SK-N-SH (cell line): ENCODE measurements around the gene NTN1. TPM values are rescaled to one million over a fixed set of nuclear protein-coding genes. Genes with fewer than 3 reads are reported as not detected.

Experiments used
- CTCF ChIA-PET: fragments of 300-600, 350-600 bp; formaldehyde crosslinking; extraction: SDS; loops from one replicate; lab custom pipeline; 2021; lab: Yijun Ruan, JAX
- POLR2A ChIA-PET: fragments of 350-600 bp; sonication (Branson Sonifier 250); formaldehyde crosslinking; extraction: SDS; loops from one replicate; lab custom pipeline; 2020; ENCODE audit warnings: antibody characterized with exemption, inconsistent platforms; lab: Yijun Ruan, JAX
- DNase-seq: peaks from one replicate; pipeline ENCODE4 v3.0.0; 2012
- H2AFZ ChIP-seq: fragments of 200-600 bp; sonication (generic); 2 replicates; pipeline ENCODE4 v1.8.1; 2016; ENCODE audit warnings: antibody characterized with exemption, mild to moderate bottlenecking, low read depth
- H3F3A ChIP-seq: fragments of 200-600 bp; sonication (generic); replicated peaks from 2 replicates; pipeline ENCODE3; 2016; ENCODE audit warnings: antibody characterized with exemption, mild to moderate bottlenecking; ENCODE audit not compliant: insufficient read depth
- H3K27ac ChIP-seq, 2 experiments: fragments of 200-500 bp in 1 of 2; fragments of 200-600 bp in 1 of 2; sonication (Bioruptor generic) in 1 of 2; sonication (generic), shearing (Covaris generic) in 1 of 2; 2 replicates each; pipeline versions ENCODE4 v1.5.1 to v1.6.1; 2014 to 2016; ENCODE audit warnings: low read depth in 2 of 2, inconsistent platforms in 1 of 2, low read length in 1 of 2, mild to moderate bottlenecking in 1 of 2, mixed read lengths in 1 of 2
- H3K27me3 ChIP-seq: fragments of 200-600 bp; sonication (generic), shearing (Covaris generic); 2 replicates; pipeline ENCODE4 v1.6.1; 2016; ENCODE audit warnings: mixed run types; ENCODE audit not compliant: insufficient read depth
- H3K36me3 ChIP-seq, 2 experiments: fragments of 200-500 bp in 1 of 2; fragments of 200-600 bp in 1 of 2; sonication (Bioruptor generic) in 1 of 2; sonication (generic) in 1 of 2; replicated peaks in 1 of 2; 2 replicates each; pipeline versions ENCODE3 to v1.5.1; 2014 to 2016; ENCODE audit warnings: low read length in 1 of 2, mild to moderate bottlenecking in 1 of 2; ENCODE audit not compliant: insufficient read depth in 2 of 2, control insufficient read depth in 1 of 2
- H3K4me1 ChIP-seq, 2 experiments: fragments of 200-500 bp in 1 of 2; fragments of 200-600 bp in 1 of 2; sonication (Bioruptor generic) in 1 of 2; sonication (generic), shearing (Covaris generic) in 1 of 2; 2 replicates each; pipeline versions ENCODE4 v1.5.1 to v1.6.1; 2014 to 2016; ENCODE audit warnings: low read depth in 1 of 2, low read length in 1 of 2, mixed run types in 1 of 2; ENCODE audit not compliant: insufficient read depth in 2 of 2, control insufficient read depth in 1 of 2
- H3K4me2 ChIP-seq: fragments of 200-600 bp; sonication (generic), shearing (Covaris generic); 2 replicates; pipeline ENCODE4 v1.6.1; 2017; ENCODE audit warnings: mixed run types
- H3K4me3 ChIP-seq, 2 experiments: fragments of 200-500 bp in 1 of 2; fragments of 200-600 bp in 1 of 2; sonication (Bioruptor generic) in 1 of 2; sonication (generic), shearing (Covaris generic) in 1 of 2; 2 replicates each; pipeline versions ENCODE4 v1.5.1 to v1.8.1; 2014 to 2016; ENCODE audit warnings: low read depth in 2 of 2, inconsistent platforms in 1 of 2, low read length in 1 of 2, mild to moderate bottlenecking in 1 of 2, mixed read lengths in 1 of 2, moderate library complexity in 1 of 2
- H3K79me2 ChIP-seq: fragments of 200-600 bp; sonication (generic); 2 replicates; pipeline ENCODE4 v1.8.1; 2017; ENCODE audit warnings: mild to moderate bottlenecking; ENCODE audit not compliant: insufficient read depth
- H3K9ac ChIP-seq: fragments of 200-600 bp; sonication (generic); 2 replicates; pipeline ENCODE4 v1.6.1; 2017; ENCODE audit warnings: mixed run types
- H3K9me2 ChIP-seq: fragments of 200-600 bp; sonication (generic); 2 replicates; pipeline ENCODE4 v1.6.1; 2017; ENCODE audit warnings: mixed run types
- H3K9me3 ChIP-seq: fragments of 200-600 bp; sonication (generic); 2 replicates; pipeline ENCODE4 v1.6.1; 2017; ENCODE audit warnings: mixed run types, mild to moderate bottlenecking, moderate library complexity
- H4K20me1 ChIP-seq: fragments of 200-600 bp; sonication (generic); 2 replicates; pipeline ENCODE4 v1.6.1; 2017; ENCODE audit warnings: mild to moderate bottlenecking, mixed run types; ENCODE audit not compliant: insufficient read depth
- CHD2 ChIP-seq: fragments of 150-350 bp; IDR thresholded peaks from 2 replicates; pipeline ENCODE4 v1.6.1; 2018; ENCODE audit warnings: low read length; ENCODE audit not compliant: partially characterized antibody
- ELF1 ChIP-seq: IDR thresholded peaks from 2 replicates; pipeline ENCODE4 v1.4.0; 2012
- EP300 ChIP-seq, 2 experiments: IDR thresholded peaks; 2 replicates each; pipeline versions ENCODE4 v1.4.0 to v1.6.1; 2012; ENCODE audit warnings: borderline replicate concordance in 1 of 2, low read depth in 1 of 2, low read length in 1 of 2
- EZH2phosphoT487 ChIP-seq: fragments of 200-600 bp; sonication (generic); IDR thresholded peaks from 2 replicates; pipeline ENCODE4 v1.6.1; 2017; ENCODE audit warnings: low read depth, mixed run types, mild to moderate bottlenecking, antibody characterized with exemption, moderate library complexity, borderline replicate concordance
- FOSL2 ChIP-seq: IDR thresholded peaks from 2 replicates; pipeline ENCODE4 v1.4.0; 2012; ENCODE audit warnings: low read depth, mild to moderate bottlenecking, moderate library complexity, borderline replicate concordance
- FOXM1 ChIP-seq: IDR thresholded peaks from 2 replicates; pipeline ENCODE4 v1.4.0; 2012; ENCODE audit warnings: low read depth, mild to moderate bottlenecking
- GATA2 ChIP-seq: sonication (generic); formaldehyde crosslinking; IDR thresholded peaks from 2 replicates; pipeline ENCODE4 v1.5.0; 2020; ENCODE audit warnings: mild to moderate bottlenecking, missing genetic modification reagents
- JUND ChIP-seq: IDR thresholded peaks from 2 replicates; pipeline ENCODE4 v1.4.0; 2012
- MEF2A ChIP-seq: IDR thresholded peaks from 2 replicates; pipeline ENCODE4 v1.4.0; 2012; ENCODE audit warnings: low read depth, borderline replicate concordance
- MXI1 ChIP-seq: IDR thresholded peaks from 2 replicates; pipeline ENCODE4 v1.6.1; 2012; ENCODE audit warnings: mild to moderate bottlenecking, low read depth, low read length, improper control_type of control experiment
- NFIC ChIP-seq: IDR thresholded peaks from 2 replicates; pipeline ENCODE4 v1.4.0; 2012; ENCODE audit warnings: borderline replicate concordance
- RAD21 ChIP-seq: IDR thresholded peaks from 2 replicates; pipeline ENCODE4 v1.6.1; 2012; ENCODE audit warnings: mild to moderate bottlenecking, low read length
- RCOR1 ChIP-seq: fragments of 150-350 bp; IDR thresholded peaks from 2 replicates; pipeline ENCODE4 v1.6.1; 2017; ENCODE audit warnings: antibody characterized with exemption, low read length
- SIN3A ChIP-seq: IDR thresholded peaks from 2 replicates; pipeline ENCODE4 v1.6.1; 2012; ENCODE audit warnings: low read depth, mild to moderate bottlenecking, low read length, moderate library complexity, borderline replicate concordance
- TCF12 ChIP-seq: IDR thresholded peaks from 2 replicates; pipeline ENCODE4 v1.4.0; 2012
- TEAD4 ChIP-seq: IDR thresholded peaks from 2 replicates; pipeline ENCODE4 v1.4.0; 2012; ENCODE audit warnings: mild to moderate bottlenecking, borderline replicate concordance; ENCODE audit not compliant: insufficient read depth
- YY1 ChIP-seq: IDR thresholded peaks from 2 replicates; pipeline ENCODE4 v1.4.0; 2012; ENCODE audit warnings: low read depth, mild to moderate bottlenecking
- WGBS: methylation state at CpG from one replicate; pipeline ENCODE4 v1.1.6; 2017; ENCODE audit warnings: low lambda C conversion rate; 5-methylcytosine and 5-hydroxymethylcytosine counted together
- polyA plus RNA-seq, 3 experiments: library from polyadenylated mRNA; depleted of rRNA; stranded (reverse); fragments of >200 nt; gene quantifications; 2 replicates each; pipeline ENCODE4 v1.2.3, GENCODE V29; 2012
- TF ChIP-seq, protein P1 (sequence below): IDR thresholded peaks from 2 replicates; pipeline ENCODE4 v1.4.0; 2012; ENCODE audit warnings: low read depth
- TF ChIP-seq, protein P2 (sequence below): IDR thresholded peaks from 2 replicates; pipeline ENCODE4 v1.4.0; 2012; ENCODE audit warnings: low read depth, borderline replicate concordance
- TF ChIP-seq, protein P3 (sequence below): IDR thresholded peaks from 2 replicates; pipeline ENCODE4 v1.6.1; 2012; ENCODE audit warnings: mild to moderate bottlenecking, low read depth, low read length, moderate library complexity

Gene NTN1
- polyA plus RNA-seq, 1 of the 3 experiments (the other 2 are of a cell fraction), result 0.05 TPM

DNA sequence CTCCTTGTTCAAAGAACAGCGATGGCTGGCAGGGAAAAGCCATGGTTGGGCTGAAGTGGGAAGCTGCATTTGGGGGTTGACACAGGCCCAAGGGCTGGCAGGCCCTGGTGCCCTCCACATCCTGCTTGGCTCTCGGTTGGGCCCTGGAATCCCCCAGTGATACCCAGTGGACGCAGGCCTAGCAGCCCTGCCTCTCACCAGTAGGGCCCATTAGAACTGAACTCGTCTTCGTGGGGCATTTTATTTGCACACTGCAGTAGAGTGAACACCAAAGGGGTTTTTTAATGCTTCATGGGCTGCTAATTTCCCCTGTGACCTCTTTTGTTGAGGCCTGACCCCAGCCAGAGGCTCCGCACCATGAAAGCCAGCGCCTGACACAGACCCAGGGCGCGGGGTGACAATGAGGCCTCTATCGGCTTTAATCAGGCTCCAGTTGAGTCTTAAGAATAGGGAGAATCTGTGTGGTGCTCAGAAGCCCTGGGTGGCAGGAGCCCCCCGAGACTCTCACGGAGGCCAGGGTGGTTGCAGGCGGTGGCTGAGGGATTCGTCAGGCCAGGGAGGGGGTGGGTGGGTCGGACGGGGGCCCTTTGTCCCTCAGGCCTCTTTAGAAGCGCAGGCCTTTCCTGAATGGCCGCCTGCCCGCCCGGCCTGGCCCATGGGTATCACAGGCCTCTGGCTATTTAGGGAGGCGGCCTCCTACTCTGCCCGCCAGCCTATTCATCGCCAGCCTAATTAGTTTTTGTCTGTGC lies 199.3 kb downstream of the NTN1 start:
- no peak for DNase-seq
- H3K36me3 ChIP-seq, result no peaks in the 10 kb centered on the region
- H3K9me2 ChIP-seq, result no peaks in the 10 kb centered on the region
- no peak for TF ChIP-seq YY1
- no peak for TF ChIP-seq SIN3A
- no peak for TF ChIP-seq JUND
- TF ChIP-seq NFIC, result no peak
- no peak for TF ChIP-seq CHD2
- TF ChIP-seq TCF12, result no peak
- no peak for TF ChIP-seq ELF1
- no peak for TF ChIP-seq MEF2A
- ChIA-PET CTCF (no interaction called here), POLR2A (no interaction called here)
- H3K4me1 ChIP-seq, result peaks cover 0 to 14% of the 10 kb centered on the region in 2 experiments; a peak in 2 of 4 replicates
- 66% methylated on average over 15 of the region's 23 CpGs for WGBS
- peaks cover 8% of the 10 kb centered on the region; the same call in 1 of the 2 replicates for H3K9me3 ChIP-seq
- no peaks in the 10 kb centered on the region for H3K27me3 ChIP-seq
- no peaks in the 10 kb centered on the region for H4K20me1 ChIP-seq
- no peaks in the 10 kb centered on the region for H3F3A ChIP-seq
- H3K79me2 ChIP-seq, result no peaks in the 10 kb centered on the region
- H3K4me3 ChIP-seq, result no peak overlapping the region
- H3K9ac ChIP-seq, result no peak overlapping the region
- H3K27ac ChIP-seq, result no peak overlapping the region
- H3K4me2 ChIP-seq, result no peak overlapping the region
- no peak overlapping the region for H2AFZ ChIP-seq

DNA sequence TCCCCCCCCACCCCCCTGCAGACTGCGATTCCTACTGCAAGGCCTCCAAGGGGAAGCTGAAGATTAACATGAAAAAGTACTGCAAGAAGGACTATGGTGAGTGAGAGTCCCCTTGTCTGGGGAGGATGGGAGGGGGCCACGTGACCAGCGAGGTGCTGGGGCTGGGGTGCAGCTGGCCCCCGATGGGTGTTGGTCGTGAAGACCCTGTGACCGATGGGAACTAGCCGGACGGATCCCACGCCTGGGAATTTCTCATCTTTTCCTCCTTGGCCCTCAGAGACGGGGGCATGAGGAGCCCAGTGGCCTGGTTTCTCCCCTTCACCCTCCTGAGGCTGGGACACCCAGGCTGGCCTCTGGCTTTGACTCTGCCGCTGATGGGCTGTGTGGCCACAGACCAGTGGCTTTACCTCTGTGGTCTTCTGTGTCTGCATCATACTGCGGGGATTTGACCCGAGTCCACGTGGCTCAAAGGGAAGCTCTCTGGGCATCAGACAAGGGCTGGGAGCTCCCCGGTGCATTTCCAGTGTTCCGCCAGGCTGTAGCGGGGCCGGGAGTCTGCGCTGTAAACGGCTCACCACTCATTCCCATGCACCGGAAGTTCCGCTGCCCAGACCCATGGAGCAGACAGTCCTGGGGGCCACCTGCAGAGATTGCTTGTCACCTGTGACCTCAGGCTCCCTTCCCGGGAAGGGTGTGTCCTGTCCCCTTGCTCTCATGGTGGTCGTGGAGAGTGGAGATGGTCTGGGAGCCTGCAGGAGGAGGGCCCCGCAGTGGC lies 200.0 kb downstream of the NTN1 start:
- Histone ChIP-seq H3K9me3 (peaks cover under 1% of the 10 kb centered on the region; the same call in 1 of the 2 replicates), H3K4me1 (peaks cover 0 to 14% of the 10 kb centered on the region in 2 experiments; a peak in 2 of 4 replicates), H2AFZ (no peak overlapping the region), H3K36me3 (no peaks in the 10 kb centered on the region), H4K20me1 (no peaks in the 10 kb centered on the region), H3K4me2 (no peak overlapping the region), H3K9ac (no peak overlapping the region), H3K27me3 (no peaks in the 10 kb centered on the region), H3K27ac (no peak overlapping the region), H3K9me2 (no peaks in the 10 kb centered on the region), H3K4me3 (no peak overlapping the region), H3F3A (no peaks in the 10 kb centered on the region), H3K79me2 (no peaks in the 10 kb centered on the region)
- DNase-seq, result no peak
- 71% methylated on average over 13 of the region's 25 CpGs for WGBS
- ChIA-PET POLR2A (no interaction called here), CTCF (no interaction called here)
- TF ChIP-seq TCF12 (no peak), EZH2phosphoT487 (no peak), TEAD4 (no peak), GATA2 (CRISPR knock-in tag) (no peak), RAD21 (no peak), FOSL2 (no peak), FOXM1 (no peak), NFIC (no peak), EP300 (IDR thresholded peaks at IDR 0.05; ENCODE audit: borderline replicate concordance in 1 of 2, low read depth in 1 of 2, low read length in 1 of 2) (no peak), YY1 (no peak), MXI1 (no peak), RCOR1 (no peak)
- TF ChIP-seq, protein P1, sequence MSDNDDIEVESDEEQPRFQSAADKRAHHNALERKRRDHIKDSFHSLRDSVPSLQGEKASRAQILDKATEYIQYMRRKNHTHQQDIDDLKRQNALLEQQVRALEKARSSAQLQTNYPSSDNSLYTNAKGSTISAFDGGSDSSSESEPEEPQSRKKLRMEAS, result no peak
- TF ChIP-seq, protein P2, sequence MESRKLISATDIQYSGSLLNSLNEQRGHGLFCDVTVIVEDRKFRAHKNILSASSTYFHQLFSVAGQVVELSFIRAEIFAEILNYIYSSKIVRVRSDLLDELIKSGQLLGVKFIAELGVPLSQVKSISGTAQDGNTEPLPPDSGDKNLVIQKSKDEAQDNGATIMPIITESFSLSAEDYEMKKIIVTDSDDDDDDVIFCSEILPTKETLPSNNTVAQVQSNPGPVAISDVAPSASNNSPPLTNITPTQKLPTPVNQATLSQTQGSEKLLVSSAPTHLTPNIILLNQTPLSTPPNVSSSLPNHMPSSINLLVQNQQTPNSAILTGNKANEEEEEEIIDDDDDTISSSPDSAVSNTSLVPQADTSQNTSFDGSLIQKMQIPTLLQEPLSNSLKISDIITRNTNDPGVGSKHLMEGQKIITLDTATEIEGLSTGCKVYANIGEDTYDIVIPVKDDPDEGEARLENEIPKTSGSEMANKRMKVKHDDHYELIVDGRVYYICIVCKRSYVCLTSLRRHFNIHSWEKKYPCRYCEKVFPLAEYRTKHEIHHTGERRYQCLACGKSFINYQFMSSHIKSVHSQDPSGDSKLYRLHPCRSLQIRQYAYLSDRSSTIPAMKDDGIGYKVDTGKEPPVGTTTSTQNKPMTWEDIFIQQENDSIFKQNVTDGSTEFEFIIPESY, result no peak
- TF ChIP-seq, protein P3, sequence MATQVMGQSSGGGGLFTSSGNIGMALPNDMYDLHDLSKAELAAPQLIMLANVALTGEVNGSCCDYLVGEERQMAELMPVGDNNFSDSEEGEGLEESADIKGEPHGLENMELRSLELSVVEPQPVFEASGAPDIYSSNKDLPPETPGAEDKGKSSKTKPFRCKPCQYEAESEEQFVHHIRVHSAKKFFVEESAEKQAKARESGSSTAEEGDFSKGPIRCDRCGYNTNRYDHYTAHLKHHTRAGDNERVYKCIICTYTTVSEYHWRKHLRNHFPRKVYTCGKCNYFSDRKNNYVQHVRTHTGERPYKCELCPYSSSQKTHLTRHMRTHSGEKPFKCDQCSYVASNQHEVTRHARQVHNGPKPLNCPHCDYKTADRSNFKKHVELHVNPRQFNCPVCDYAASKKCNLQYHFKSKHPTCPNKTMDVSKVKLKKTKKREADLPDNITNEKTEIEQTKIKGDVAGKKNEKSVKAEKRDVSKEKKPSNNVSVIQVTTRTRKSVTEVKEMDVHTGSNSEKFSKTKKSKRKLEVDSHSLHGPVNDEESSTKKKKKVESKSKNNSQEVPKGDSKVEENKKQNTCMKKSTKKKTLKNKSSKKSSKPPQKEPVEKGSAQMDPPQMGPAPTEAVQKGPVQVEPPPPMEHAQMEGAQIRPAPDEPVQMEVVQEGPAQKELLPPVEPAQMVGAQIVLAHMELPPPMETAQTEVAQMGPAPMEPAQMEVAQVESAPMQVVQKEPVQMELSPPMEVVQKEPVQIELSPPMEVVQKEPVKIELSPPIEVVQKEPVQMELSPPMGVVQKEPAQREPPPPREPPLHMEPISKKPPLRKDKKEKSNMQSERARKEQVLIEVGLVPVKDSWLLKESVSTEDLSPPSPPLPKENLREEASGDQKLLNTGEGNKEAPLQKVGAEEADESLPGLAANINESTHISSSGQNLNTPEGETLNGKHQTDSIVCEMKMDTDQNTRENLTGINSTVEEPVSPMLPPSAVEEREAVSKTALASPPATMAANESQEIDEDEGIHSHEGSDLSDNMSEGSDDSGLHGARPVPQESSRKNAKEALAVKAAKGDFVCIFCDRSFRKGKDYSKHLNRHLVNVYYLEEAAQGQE, result no peak
